CD14-positive monocyte (primary cell): ENCODE results near the gene LRRC28. TPM values are rescaled to one million over a fixed set of nuclear protein-coding genes. Genes with fewer than 3 reads are reported as not detected.
A peak's percentile ranks its signal among the peaks of the same experiment; 100 is the strongest.

ENCODE experiments used
- DNase-seq, 3 donors: peaks; one replicate each; pipeline ENCODE4 v3.0.0-alpha.2; 2011 to 2022
- H2AFZ ChIP-seq: 2 replicates; pipeline ENCODE4 v1.6.0; 2012; ENCODE audit warnings: mild to moderate bottlenecking, low read depth, low read length, inconsistent platforms; ENCODE audit not compliant: insufficient read depth, poor library complexity, severe bottlenecking
- H3K27ac ChIP-seq, 2 donors: 1 replicate in 1 of 2; 2 replicates in 1 of 2; pipeline ENCODE4 v1.5.1; 2012 to 2013; ENCODE audit warnings: low read length in 2 of 2, control low read depth in 1 of 2, inconsistent platforms in 1 of 2, low read depth in 1 of 2, mild to moderate bottlenecking in 1 of 2
- H3K27me3 ChIP-seq, 2 donors: one replicate each; pipeline versions ENCODE4 v1.6.0 to v1.6.1; 2011 to 2013; ENCODE audit warnings: low read length in 2 of 2; ENCODE audit not compliant: control insufficient read depth in 2 of 2, insufficient read depth in 2 of 2
- H3K36me3 ChIP-seq, 2 donors: replicated peaks in 1 of 2; 1 replicate in 1 of 2; 2 replicates in 1 of 2; pipeline versions ENCODE4 v1.5.1 to v1.6.1; 2012 to 2013; ENCODE audit warnings: low read length in 2 of 2, control low read depth in 1 of 2, inconsistent platforms in 1 of 2, mild to moderate bottlenecking in 1 of 2; ENCODE audit not compliant: insufficient read depth in 2 of 2, control insufficient read depth in 1 of 2
- H3K4me1 ChIP-seq, 2 donors: 1 replicate in 1 of 2; 2 replicates in 1 of 2; pipeline versions ENCODE4 v1.5.1 to v1.6.1; 2012 to 2013; ENCODE audit warnings: low read length in 2 of 2, control low read depth in 1 of 2, inconsistent platforms in 1 of 2, mild to moderate bottlenecking in 1 of 2, moderate library complexity in 1 of 2; ENCODE audit not compliant: insufficient read depth in 2 of 2, control insufficient read depth in 1 of 2
- H3K4me2 ChIP-seq: replicated peaks from 2 replicates; pipeline ENCODE3; 2012; ENCODE audit warnings: low read length, moderate library complexity, mild to moderate bottlenecking; ENCODE audit not compliant: poor library complexity, severe bottlenecking; ENCODE audit errors: extremely low read depth
- H3K4me3 ChIP-seq, 3 experiments: fragments of 200-600 bp in 1 of 3; sonication (generic) in 1 of 3; replicated peaks in 1 of 3; 1 replicate in 2 of 3; 2 replicates in 1 of 3; pipeline ENCODE4 v1.5.1; 2011 to 2013; ENCODE audit warnings: low read length in 3 of 3, mild to moderate bottlenecking in 3 of 3, control low read depth in 2 of 3, low read depth in 2 of 3, inconsistent platforms in 1 of 3, moderate library complexity in 1 of 3
- H3K79me2 ChIP-seq: 2 replicates; pipeline ENCODE4 v1.6.0; 2012; ENCODE audit warnings: mild to moderate bottlenecking, control low read depth, inconsistent platforms, low read length, moderate library complexity; ENCODE audit not compliant: insufficient read depth
- H3K9ac ChIP-seq: 2 replicates; pipeline ENCODE4 v1.6.0; 2017; ENCODE audit warnings: low read length, mild to moderate bottlenecking; ENCODE audit not compliant: insufficient read depth, poor library complexity, severe bottlenecking
- H3K9me3 ChIP-seq, 2 donors: replicated peaks in 1 of 2; 1 replicate in 1 of 2; 2 replicates in 1 of 2; pipeline versions ENCODE4 v1.5.1 to v1.6.1; 2012 to 2013; ENCODE audit warnings: low read length in 2 of 2, control low read depth in 1 of 2; ENCODE audit not compliant: control insufficient read depth in 1 of 2, insufficient read depth in 1 of 2
- H4K20me1 ChIP-seq: 2 replicates; pipeline ENCODE4 v1.6.0; 2012; ENCODE audit warnings: mild to moderate bottlenecking, low read length, control low read depth, moderate library complexity; ENCODE audit not compliant: insufficient read depth
- H3K27ac Mint-ChIP-seq, 7 donors: one replicate each; pipeline ENCODE4 v1.8.0; 2020; ENCODE audit warnings: mild to moderate bottlenecking in 7 of 7, mixed read lengths in 7 of 7, moderate library complexity in 6 of 7, inconsistent platforms in 2 of 7
- H3K27me3 Mint-ChIP-seq, 3 donors: one replicate each; pipeline ENCODE4 v1.8.0; 2021 to 2022; ENCODE audit warnings: low read depth in 3 of 3, mild to moderate bottlenecking in 3 of 3, mixed read lengths in 3 of 3, moderate library complexity in 3 of 3, inconsistent platforms in 1 of 3
- H3K36me3 Mint-ChIP-seq, 2 donors: one replicate each; pipeline ENCODE4 v1.8.0; 2020; ENCODE audit warnings: mixed read lengths in 2 of 2, inconsistent platforms in 1 of 2, mild to moderate bottlenecking in 1 of 2
- H3K4me1 Mint-ChIP-seq: one replicate; pipeline ENCODE4 v1.8.0; 2020; ENCODE audit warnings: mild to moderate bottlenecking, mixed read lengths
- H3K4me3 Mint-ChIP-seq, 2 donors: one replicate each; pipeline ENCODE4 v1.8.0; 2020; ENCODE audit warnings: mild to moderate bottlenecking in 2 of 2, mixed read lengths in 2 of 2, moderate library complexity in 1 of 2
- H3K9me3 Mint-ChIP-seq, 7 donors: one replicate each; pipeline ENCODE4 v1.8.0; 2020 to 2022; ENCODE audit warnings: mixed read lengths in 7 of 7, mild to moderate bottlenecking in 6 of 7, moderate library complexity in 6 of 7, inconsistent platforms in 2 of 7
- CTCF ChIP-seq: fragments of 200-600 bp; IDR thresholded peaks from one replicate; pipeline ENCODE4 v1.8.0; 2022; ENCODE audit warnings: antibody characterized with exemption, mild to moderate bottlenecking
- WGBS: methylation state at CpG from one replicate; pipeline ENCODE4 v1.1.5; 2013; ENCODE audit warnings: missing lambda C conversion rate; ENCODE audit not compliant: insufficient coverage; 5-methylcytosine and 5-hydroxymethylcytosine counted together
- intact Hi-C, 2 donors: fragments of 100-400 bp; cut with micrococcal nuclease; formaldehyde crosslinking; loops; one replicate each; pipeline versions ENCODE4 v1.15.0 to v1.15.1; 2023
- polyA plus RNA-seq, 3 donors: library from polyadenylated mRNA; depleted of rRNA in 1 of 3; unstranded in 2 of 3; stranded (reverse) in 1 of 3; fragments of 300-500 nt in 2 of 3; fragments of >200 nt in 1 of 3; fragmentation: Illumina TruSeq in 2 of 3; gene quantifications; 1 replicate in 2 of 3; 2 replicates in 1 of 3; pipeline ENCODE4 v1.2.3, GENCODE V29; 2012 to 2021

LRRC28 gene
- polyA plus RNA-seq, 3 donors: 18.6 to 25.3 (median 19.8) TPM

DNA sequence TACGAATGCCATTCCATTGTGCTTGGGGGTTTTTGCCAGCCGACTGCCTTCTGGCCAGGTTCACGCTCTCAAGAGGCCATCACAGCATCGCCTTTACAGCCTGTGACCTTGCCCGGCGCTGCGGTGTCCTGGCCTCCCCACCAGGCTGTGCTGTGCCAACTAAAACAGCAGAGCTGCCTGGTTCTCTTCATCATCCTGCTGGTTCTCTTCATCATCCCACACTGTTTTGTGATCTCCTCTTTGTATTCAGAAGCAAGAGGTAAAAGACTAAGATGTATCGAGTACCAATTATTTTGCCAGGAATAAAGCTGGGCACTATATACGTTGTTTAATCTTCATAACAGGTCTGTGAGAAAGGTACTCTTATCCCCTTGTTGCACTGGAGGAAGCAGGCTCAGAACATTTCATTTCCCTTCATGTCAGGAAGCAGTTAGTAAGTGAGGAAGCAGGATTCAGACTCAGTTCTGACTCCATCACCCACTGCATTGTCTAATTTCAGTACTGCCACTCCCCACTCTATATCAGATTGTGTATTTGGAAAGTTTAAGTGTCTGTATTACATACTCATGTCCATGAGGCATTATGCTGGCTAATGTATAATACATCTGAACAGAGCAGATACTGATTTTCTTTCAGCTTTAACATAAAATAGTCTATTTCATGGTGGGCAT lies 92.7 kb downstream of the LRRC28 start:
- 100% methylated on average over 3 of the region's 9 CpGs for WGBS

DNA sequence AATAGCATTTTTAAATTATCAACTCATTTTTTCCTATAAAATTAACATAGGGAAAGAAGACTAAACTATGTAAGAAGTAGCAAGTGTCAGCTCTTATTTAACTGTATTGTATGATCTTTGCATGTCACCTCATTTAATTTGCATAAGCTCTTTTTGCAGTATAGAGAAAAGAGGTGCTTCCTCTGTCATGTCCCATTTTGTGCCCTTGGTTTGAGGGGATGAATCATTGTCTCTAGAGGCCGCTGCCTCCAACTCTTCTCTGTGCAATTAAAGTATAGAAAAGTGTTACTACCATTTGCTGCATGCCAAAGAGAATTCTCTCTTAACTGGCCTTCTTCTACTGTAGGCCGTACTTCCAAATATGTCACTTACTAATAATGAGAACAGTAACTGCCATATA lies 93.4 kb downstream of the LRRC28 start:
- Histone ChIP-seq H3K36me3 (no peaks in the 10 kb centered on the region), H3K9ac (no peak overlapping the region), H3K79me2 (no peaks in the 10 kb centered on the region), H3K4me3 (no peak overlapping the region), H3K9me3 (no peaks in the 10 kb centered on the region), H3K4me2 (no peak overlapping the region), H3K27ac (no peak overlapping the region), H2AFZ (no peak overlapping the region), H4K20me1 (no peaks in the 10 kb centered on the region), H3K27me3 (no peaks in the 10 kb centered on the region), H3K4me1 (no peaks in the 10 kb centered on the region)
- Mint-ChIP-seq H3K4me3 (no peak overlapping the region), H3K36me3 (peaks cover 9 to 12% of the 10 kb centered on the region in 2 donors), H3K27me3 (peaks cover 0 to 2% (median 2%) of the 10 kb centered on the region in 3 donors), H3K27ac (no peak overlapping the region), H3K4me1 (peaks cover 1% of the 10 kb centered on the region), H3K9me3 (peaks cover 0 to 9% (median 5%) of the 10 kb centered on the region in 7 donors)
- TF ChIP-seq CTCF: no peak
- WGBS: no CpG with 5 or more reads among the region's 2 CpGs
- no peak for DNase-seq
- intact Hi-C loops: no loop called here

More for the DNA sequence above, 92.7 kb downstream of the LRRC28 start:
- Histone ChIP-seq H4K20me1 (no peaks in the 10 kb centered on the region), H3K4me3 (no peak overlapping the region), H3K9ac (no peak overlapping the region), H2AFZ (no peak overlapping the region), H3K36me3 (no peaks in the 10 kb centered on the region), H3K4me2 (no peak overlapping the region), H3K4me1 (no peaks in the 10 kb centered on the region), H3K27ac (no peak overlapping the region), H3K79me2 (no peaks in the 10 kb centered on the region), H3K9me3 (no peaks in the 10 kb centered on the region), H3K27me3 (no peaks in the 10 kb centered on the region)
- Mint-ChIP-seq H3K27me3 (peaks cover 0 to 2% (median 2%) of the 10 kb centered on the region in 3 donors), H3K4me1 (peaks cover 1% of the 10 kb centered on the region), H3K36me3 (peaks cover 4 to 6% of the 10 kb centered on the region in 2 donors), H3K4me3 (no peak overlapping the region), H3K27ac (no peak overlapping the region), H3K9me3 (peaks cover 0 to 2% (median 0%) of the 10 kb centered on the region in 7 donors)
- intact Hi-C loops: no loop called here
- no peak for TF ChIP-seq CTCF
- peak in 1 of 3 donors; percentile 7 for DNase-seq
